HG03280 (cell line): ENCODE measurements around the gene TFDP1.

ENCODE experiments used
- ATAC-seq: cut with Tn5 transposase; IDR thresholded peaks from one replicate; pipeline ENCODE4 v1.9.1; 2021; ENCODE audit warnings: mild to moderate bottlenecking, moderate library complexity; ENCODE audit not compliant: unreplicated experiment

TFDP1 gene

DNA sequence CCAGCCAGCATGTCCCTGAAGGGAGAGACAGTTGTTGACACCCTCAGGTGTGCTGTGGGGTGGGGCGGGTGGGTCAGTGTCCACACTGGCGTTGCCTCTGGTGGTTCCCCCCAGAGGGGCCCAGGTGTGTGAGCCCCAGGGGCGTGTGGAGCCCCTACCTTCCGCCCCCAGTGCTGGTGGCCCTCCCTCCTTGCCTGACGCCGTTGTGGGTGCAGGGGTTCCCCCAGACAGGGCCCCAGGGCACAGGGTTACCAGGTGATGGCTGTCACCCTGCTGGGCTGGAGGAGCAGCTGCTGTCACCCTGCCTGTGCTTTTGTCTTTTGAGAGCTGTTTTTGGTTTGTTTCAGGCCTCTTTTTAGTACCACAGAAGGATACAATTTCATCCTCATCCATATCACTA is 46.3 kb downstream of the TFDP1 start:
- no peak for ATAC-seq

DNA sequence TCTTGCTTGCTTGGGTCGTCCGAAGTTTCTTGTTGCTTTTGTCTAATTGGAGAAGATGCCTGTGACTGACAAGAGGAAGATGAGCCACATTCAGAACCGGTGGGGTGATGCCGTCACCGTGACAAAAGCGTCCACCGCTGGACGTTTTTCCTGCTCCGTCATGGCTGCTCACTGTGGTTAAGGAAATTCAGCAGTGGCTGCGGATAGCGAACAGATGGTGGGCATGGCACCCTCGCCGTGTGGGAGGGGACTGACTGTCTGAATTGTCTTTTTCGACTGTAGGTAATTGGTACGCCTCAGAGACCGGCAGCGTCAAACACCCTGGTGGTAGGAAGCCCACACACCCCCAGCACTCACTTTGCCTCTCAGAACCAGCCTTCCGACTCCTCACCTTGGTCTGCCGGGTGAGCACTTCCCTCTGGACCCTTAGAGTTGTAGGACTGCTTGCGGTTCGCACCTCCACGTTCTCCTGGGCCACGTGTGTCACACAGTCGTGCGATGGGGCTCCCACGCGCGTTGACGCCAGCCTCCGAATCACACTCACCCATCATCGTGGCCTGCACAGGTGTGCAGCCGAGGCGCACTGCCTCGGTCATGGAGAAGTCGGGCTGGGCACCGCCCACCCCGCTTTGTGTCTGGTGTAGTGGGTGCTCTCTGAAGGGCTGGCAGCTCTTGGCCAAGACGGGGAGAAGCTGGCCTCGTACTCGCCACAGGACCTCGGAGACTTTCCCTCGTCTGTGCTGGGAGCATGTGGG is 47.0 kb downstream of the TFDP1 start:
- ATAC-seq = no peak

DNA sequence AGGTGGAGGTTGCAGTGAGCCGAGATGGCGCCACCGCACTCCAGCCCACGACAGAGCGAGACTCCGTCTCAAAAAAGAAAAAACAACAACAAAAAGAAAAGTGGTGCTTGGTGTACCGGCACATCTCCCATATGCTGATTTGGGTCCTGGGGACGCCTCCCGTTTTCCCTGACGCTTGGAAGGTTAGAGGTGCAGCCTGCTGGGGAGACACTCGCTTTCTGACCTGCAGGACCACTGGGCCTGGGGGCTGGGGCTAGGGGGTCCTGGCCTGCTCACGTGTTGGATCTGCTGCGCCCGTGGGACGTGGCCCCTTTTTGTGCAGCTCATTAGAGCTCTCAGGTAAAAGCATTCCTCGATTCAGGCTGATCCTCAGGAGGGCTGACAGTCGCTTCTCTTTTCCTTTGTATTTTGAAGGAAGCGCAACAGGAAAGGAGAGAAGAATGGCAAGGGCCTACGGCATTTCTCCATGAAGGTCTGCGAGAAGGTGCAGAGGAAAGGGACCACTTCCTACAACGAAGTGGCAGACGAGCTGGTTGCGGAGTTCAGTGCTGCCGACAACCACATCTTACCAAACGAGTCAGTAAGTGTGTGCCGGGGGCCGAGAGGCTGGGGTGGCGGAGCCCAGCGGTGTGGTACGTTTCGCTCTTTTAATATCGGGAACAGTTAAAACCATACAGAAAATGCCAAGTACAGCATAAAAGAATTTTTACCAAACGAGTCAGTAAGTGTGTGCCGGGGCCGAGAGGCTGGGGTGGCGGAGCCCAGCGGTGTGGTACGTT is 48.3 kb downstream of the TFDP1 start:
- ATAC-seq = no peak

GRCh38 chr13:113633485-113633873 is 48.9 kb downstream of the TFDP1 start:
- ATAC-seq = no peak

DNA sequence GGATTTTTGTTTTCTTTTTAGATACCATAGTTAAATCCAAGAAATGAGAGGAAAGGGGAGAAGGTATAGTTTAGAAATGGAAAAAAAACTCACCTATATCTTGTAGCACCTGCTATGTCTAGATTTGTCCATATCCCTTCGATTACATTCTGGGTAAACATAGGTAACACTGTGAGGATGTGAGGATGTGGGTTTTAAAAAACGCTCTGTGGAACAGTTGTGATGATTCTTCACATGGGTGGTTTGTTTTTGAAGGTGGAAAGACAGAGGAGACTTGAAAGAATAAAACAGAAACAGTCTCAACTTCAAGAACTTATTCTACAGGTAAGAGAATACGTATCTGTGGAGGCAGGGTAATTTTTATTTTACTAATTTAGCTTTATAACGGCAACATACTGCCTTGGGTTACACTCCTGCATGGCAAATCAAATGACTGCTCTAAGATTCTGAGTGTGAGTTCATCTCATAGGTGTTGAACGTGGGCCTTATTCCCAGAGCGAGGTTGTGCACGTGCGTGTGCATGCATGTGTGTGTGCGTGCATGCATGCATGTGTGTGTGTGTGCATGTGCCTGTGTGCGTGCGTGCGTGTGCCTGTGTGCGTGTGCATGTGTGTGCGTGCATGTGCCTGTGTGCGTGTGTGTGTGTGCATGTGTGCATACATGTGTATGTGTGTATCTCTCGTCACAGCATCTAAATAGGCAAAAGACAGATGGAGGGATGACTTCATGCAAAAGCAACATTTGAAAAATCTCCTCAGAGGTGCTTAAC is 49.9 kb downstream of the TFDP1 start:
- no peak for ATAC-seq

- no peak for ATAC-seq
Measured at GRCh38 chr13:113635048-113635420, 50.5 kb downstream of the TFDP1 start.

- no peak for ATAC-seq
Measured at GRCh38 chr13:113635709-113636108, 51.2 kb downstream of the TFDP1 start.

GRCh38 chr13:113636266-113636963 is 51.9 kb downstream of the TFDP1 start:
- no peak for ATAC-seq

- ATAC-seq = no peak
Measured at GRCh38 chr13:113637262-113638160, 53.0 kb downstream of the TFDP1 start.

DNA sequence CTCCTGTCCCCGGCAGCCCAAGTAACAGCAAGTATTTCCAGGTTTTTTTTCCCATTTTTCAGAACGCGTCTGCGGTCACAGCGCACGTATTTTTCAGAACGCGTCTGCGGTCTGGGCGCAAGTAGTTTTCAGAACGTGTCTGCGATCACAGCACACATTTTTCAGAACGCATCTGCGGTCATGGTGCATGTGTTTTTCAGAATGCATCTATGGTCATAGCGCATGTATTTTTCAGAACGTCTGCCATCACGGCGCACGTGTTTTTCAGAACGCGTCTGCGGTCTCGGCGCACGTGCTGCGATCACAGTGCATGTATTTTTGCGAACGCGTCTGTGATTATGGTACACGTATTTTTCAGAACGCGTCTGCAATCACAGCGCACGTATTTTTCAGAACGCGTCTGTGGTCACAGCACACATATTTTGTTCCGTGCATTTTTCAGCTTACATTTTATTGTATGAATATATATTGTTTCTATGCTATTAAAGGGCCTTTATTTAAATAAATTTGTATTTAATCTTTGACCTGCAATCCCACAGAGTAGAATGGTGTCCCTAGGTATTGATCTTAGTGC is 53.7 kb downstream of the TFDP1 start:
- ATAC-seq = no peak

GRCh38 chr13:113638806-113639205 is 54.3 kb downstream of the TFDP1 start:
- ATAC-seq = no peak

DNA sequence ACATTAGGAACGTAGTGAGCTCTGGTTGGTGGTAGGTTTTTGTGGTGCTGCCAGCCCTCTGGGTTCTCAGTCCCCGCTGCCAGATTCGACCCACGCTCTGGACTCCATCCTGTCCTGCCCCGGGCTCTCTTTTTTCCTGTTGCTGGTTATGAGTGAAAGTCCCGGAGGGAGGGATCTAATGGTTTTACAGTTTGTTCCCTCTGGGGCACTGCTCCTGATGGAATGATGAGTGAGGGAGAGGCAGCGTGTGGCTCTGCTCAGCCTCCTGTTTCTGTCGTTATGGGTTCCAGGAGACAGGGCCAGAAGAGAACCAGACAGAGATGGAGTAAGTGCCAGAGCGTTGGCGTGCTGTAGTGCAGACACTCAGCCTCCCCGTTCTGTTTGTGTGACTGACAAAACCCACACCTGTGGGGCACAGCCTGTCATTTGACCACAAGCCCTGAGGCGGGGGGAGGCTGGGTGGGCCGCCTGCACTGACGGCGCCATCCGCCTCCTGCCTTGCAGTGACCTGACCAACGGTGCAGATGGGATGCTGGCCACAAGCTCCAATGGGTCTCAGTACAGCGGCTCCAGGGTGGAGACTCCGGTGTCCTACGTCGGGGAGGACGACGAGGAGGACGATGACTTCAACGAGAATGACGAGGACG is 55.2 kb downstream of the TFDP1 start:
- ATAC-seq = no peak

DNA sequence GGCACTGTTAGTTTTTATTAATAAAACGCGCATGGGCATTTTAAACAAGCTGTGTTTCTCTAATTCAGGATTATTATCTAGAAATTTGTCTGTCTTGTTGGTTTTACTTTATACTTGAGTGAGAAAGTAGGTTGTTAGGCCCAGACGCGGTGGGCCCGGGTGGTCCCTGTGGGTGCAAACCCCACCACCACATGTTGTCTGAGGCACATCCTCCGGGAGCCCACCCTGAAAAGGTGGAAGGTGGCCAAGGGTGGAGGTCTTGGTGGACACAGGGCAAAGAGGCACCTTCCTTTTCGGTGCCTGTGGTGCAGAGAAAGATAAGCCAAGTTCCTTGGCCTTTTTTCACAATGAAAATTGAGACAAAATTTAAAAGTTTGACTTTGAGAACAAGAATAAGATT is 56.9 kb downstream of the TFDP1 start:
- ATAC-seq = no peak

GRCh38 chr13:113642563-113642962 is 58.0 kb downstream of the TFDP1 start:
- no peak for ATAC-seq

DNA sequence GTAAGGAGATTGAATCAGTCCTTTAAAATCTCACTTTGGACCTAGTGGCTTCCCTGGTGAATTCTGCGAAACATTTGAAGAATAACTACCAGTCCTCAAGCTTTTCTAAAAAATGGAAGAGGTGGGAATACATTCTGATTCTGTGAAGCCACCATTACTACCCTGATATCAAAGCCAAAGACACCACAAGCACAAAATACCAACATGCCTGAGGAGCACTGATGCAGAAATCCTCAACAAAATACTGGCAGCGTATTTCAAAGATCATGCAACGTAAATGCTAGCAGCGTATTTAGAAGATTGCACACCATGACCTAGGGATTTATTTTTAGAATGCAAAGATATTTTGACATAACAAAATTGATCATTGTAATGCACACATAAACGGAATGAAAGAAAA is 59.0 kb downstream of the TFDP1 start:
- ATAC-seq = no peak

- ATAC-seq = no peak
Measured at GRCh38 chr13:113644800-113645199, 60.2 kb downstream of the TFDP1 start.

DNA sequence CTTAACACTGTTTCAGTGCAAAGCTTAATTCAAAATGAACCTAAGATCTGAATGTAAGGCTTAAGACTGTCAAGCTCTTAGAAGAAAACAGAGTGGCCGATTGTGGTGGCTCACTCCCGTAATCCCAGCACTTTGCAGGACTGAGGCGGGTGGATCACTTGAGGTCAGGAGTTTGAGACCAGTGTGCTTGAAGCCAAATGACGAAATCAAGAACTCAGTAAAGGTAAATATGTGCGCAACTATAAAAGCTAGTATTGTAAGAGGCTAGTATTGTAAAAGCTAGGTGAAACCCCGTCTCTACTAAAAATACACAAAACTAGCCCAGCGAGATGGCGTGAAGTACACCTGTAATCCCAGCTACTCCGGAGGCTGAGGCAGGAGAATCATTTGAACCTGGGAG is 60.8 kb downstream of the TFDP1 start:
- no peak for ATAC-seq

GRCh38 chr13:113646376-113646775 is 61.8 kb downstream of the TFDP1 start:
- no peak for ATAC-seq

GRCh38 chr13:113646921-113647340 is 62.4 kb downstream of the TFDP1 start:
- ATAC-seq = no peak
